Natural killer cell (primary cell): ENCODE measurements around the gene NPHP3. TPM values are rescaled to one million over a fixed set of nuclear protein-coding genes. Genes with fewer than 3 reads are reported as not detected.

Experiments used
- ATAC-seq, 3 donors: fragments of 150-1000 bp in 2 of 3; fragments of 200-7000 bp in 1 of 3; cut with Tn5 transposase; 1 replicate in 1 of 3; 2 replicates in 2 of 3; pipeline ENCODE4 v1.10.0; 2021; ENCODE audit warnings: mild to moderate bottlenecking in 2 of 3, moderate library complexity in 2 of 3
- DNase-seq, 2 donors: peaks; one replicate each; pipeline versions ENCODE4 v3.0.0 to v3.0.0-alpha.2; 2013 to 2021; ENCODE audit warnings: mixed read lengths in 1 of 2
- H3K27ac ChIP-seq: one replicate; pipeline ENCODE4 v1.5.1; 2013; ENCODE audit warnings: mild to moderate bottlenecking, low read length
- H3K27me3 ChIP-seq: one replicate; pipeline ENCODE4 v1.6.1; 2013; ENCODE audit warnings: low read length; ENCODE audit not compliant: control insufficient read depth, insufficient read depth
- H3K36me3 ChIP-seq: one replicate; pipeline ENCODE4 v1.6.1; 2013; ENCODE audit warnings: low read length; ENCODE audit not compliant: control insufficient read depth, insufficient read depth
- H3K4me1 ChIP-seq: one replicate; pipeline ENCODE4 v1.6.1; 2013; ENCODE audit warnings: low read length; ENCODE audit not compliant: control insufficient read depth, insufficient read depth
- H3K4me3 ChIP-seq: one replicate; pipeline ENCODE4 v1.5.1; 2013; ENCODE audit warnings: low read length
- H3K9me3 ChIP-seq: one replicate; pipeline ENCODE4 v1.6.1; 2013; ENCODE audit warnings: low read length; ENCODE audit not compliant: control insufficient read depth, insufficient read depth
- H3K27ac Mint-ChIP-seq, 2 donors: one replicate each; pipeline ENCODE4 v1.8.0; 2022; ENCODE audit warnings: mild to moderate bottlenecking in 2 of 2, mixed read lengths in 2 of 2, moderate library complexity in 1 of 2
- H3K27me3 Mint-ChIP-seq, 2 donors: one replicate each; pipeline ENCODE4 v1.8.0; 2022; ENCODE audit warnings: low read depth in 2 of 2, mixed read lengths in 2 of 2
- H3K36me3 Mint-ChIP-seq: one replicate; pipeline ENCODE4 v1.8.0; 2022; ENCODE audit warnings: mixed read lengths
- H3K4me1 Mint-ChIP-seq, 2 donors: one replicate each; pipeline ENCODE4 v1.8.0; 2022; ENCODE audit warnings: mixed read lengths in 2 of 2
- H3K4me3 Mint-ChIP-seq: one replicate; pipeline ENCODE4 v1.8.0; 2022; ENCODE audit warnings: mild to moderate bottlenecking, moderate library complexity, mixed read lengths
- H3K9me3 Mint-ChIP-seq, 2 donors: one replicate each; pipeline ENCODE4 v1.8.0; 2022; ENCODE audit warnings: mixed read lengths in 2 of 2
- CTCF ChIP-seq: fragments of 200-600 bp; IDR thresholded peaks from one replicate; pipeline ENCODE4 v1.8.0; 2022; ENCODE audit warnings: antibody characterized with exemption
- WGBS: methylation state at CpG from one replicate; pipeline ENCODE4 v1.1.7; 2013; ENCODE audit warnings: missing lambda C conversion rate; ENCODE audit not compliant: insufficient coverage; 5-methylcytosine and 5-hydroxymethylcytosine counted together
- intact Hi-C: fragments of 100-400 bp; cut with micrococcal nuclease; formaldehyde crosslinking; loops from one replicate; pipeline ENCODE4 v1.14.2; 2022
- total RNA-seq, 4 donors: library from RNA; stranded (reverse); fragments of 120-200 nt in 1 of 4; gene quantifications; one replicate each; pipeline versions ENCODE4 v1.2.3 to v1.2.4, GENCODE V29; 2013 to 2022

NPHP3 gene
- total RNA-seq, 3 donors from 2014 or later (not counting 1 experiment from before 2014, with no cell fraction given): 17.9 to 20.1 (median 20.0) TPM

DNA sequence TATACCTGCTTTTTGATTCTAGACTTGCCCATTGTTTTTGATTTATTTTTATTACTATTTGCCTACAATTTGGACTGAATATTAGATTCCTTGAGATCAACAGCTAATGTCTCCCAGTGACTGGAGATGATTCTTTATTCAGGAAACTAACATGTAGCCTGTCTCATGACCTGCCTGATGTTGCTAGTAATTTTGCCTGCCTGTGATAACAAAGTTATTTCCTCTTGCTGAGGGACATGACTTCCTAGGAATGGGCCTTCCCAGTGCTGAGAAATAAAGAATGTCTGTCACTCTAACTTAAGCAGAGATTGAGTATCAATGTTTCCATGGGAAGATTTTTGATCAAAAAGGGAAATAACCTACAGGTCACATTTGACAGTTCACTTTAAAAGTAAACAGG is 13.4 kb upstream of the NPHP3 start:
- no peaks in the 10 kb centered on the region for H3K9me3 ChIP-seq
- no peak overlapping the region for H3K4me3 Mint-ChIP-seq
- H3K4me3 ChIP-seq: no peak overlapping the region
- no peaks in the 10 kb centered on the region for H3K4me1 ChIP-seq
- H3K27ac Mint-ChIP-seq: no peak overlapping the region
- intact Hi-C loops: no loop called here
- no peaks in the 10 kb centered on the region for H3K9me3 Mint-ChIP-seq
- no peaks in the 10 kb centered on the region for H3K4me1 Mint-ChIP-seq
- TF ChIP-seq CTCF: no peak
- no peaks in the 10 kb centered on the region for H3K36me3 Mint-ChIP-seq
- H3K27me3 Mint-ChIP-seq: peaks cover 33 to 69% of the 10 kb centered on the region in 2 donors
- H3K27ac ChIP-seq: no peak overlapping the region
- peaks cover 8% of the 10 kb centered on the region for H3K27me3 ChIP-seq
- ATAC-seq: no peak
- no peak for DNase-seq
- H3K36me3 ChIP-seq: no peaks in the 10 kb centered on the region

- Mint-ChIP-seq H3K4me3 (no peak overlapping the region), H3K9me3 (no peaks in the 10 kb centered on the region), H3K4me1 (no peaks in the 10 kb centered on the region), H3K27ac (no peak overlapping the region), H3K27me3 (peaks cover 27 to 50% of the 10 kb centered on the region in 2 donors), H3K36me3 (no peaks in the 10 kb centered on the region)
- Histone ChIP-seq H3K4me1 (no peaks in the 10 kb centered on the region), H3K27ac (no peak overlapping the region), H3K27me3 (peaks cover 4% of the 10 kb centered on the region), H3K36me3 (no peaks in the 10 kb centered on the region), H3K9me3 (no peaks in the 10 kb centered on the region), H3K4me3 (no peak overlapping the region)
- no peak for TF ChIP-seq CTCF
- DNase-seq (peak in 1 of 2 donors; percentile 28), ATAC-seq (no peak)
- 13% methylated on average over 2 of the region's 2 CpGs for WGBS
- intact Hi-C loops: no loop called here
Observed at GRCh38 chr3:132730891-132731580, 8.8 kb upstream of the NPHP3 start.

GRCh38 chr3:132726341-132726823 is 4.2 kb upstream of the NPHP3 start:
- Histone ChIP-seq H3K4me1 (peaks cover 10% of the 10 kb centered on the region), H3K27me3 (peaks cover 2% of the 10 kb centered on the region), H3K4me3 (no peak overlapping the region), H3K36me3 (no peaks in the 10 kb centered on the region), H3K27ac (no peak overlapping the region), H3K9me3 (no peaks in the 10 kb centered on the region)
- H3K27ac Mint-ChIP-seq: no peak overlapping the region
- H3K36me3 Mint-ChIP-seq: no peaks in the 10 kb centered on the region
- peaks cover 4 to 7% of the 10 kb centered on the region in 2 donors for H3K4me1 Mint-ChIP-seq
- no CpG with 5 or more reads among the region's 2 CpGs for WGBS
- H3K4me3 Mint-ChIP-seq: no peak overlapping the region
- H3K27me3 Mint-ChIP-seq: peaks cover 14% of the 10 kb centered on the region in 2 donors
- DNase-seq (peak in 1 of 2 donors; percentile 78), ATAC-seq (no peak)
- intact Hi-C loops: loop anchor here (1.0 to 10.0 kb wide), 5 partner anchors 697 to 1702 kb away; partner anchors contain the start of genes ASTE1, NEK11, NUDT16 and SRPRB
- H3K9me3 Mint-ChIP-seq: no peaks in the 10 kb centered on the region
- peak; percentile 83 for TF ChIP-seq CTCF
